ENCODE results near the gene TERF2IP.

TERF2IP gene, protein sequence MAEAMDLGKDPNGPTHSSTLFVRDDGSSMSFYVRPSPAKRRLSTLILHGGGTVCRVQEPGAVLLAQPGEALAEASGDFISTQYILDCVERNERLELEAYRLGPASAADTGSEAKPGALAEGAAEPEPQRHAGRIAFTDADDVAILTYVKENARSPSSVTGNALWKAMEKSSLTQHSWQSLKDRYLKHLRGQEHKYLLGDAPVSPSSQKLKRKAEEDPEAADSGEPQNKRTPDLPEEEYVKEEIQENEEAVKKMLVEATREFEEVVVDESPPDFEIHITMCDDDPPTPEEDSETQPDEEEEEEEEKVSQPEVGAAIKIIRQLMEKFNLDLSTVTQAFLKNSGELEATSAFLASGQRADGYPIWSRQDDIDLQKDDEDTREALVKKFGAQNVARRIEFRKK

DNA sequence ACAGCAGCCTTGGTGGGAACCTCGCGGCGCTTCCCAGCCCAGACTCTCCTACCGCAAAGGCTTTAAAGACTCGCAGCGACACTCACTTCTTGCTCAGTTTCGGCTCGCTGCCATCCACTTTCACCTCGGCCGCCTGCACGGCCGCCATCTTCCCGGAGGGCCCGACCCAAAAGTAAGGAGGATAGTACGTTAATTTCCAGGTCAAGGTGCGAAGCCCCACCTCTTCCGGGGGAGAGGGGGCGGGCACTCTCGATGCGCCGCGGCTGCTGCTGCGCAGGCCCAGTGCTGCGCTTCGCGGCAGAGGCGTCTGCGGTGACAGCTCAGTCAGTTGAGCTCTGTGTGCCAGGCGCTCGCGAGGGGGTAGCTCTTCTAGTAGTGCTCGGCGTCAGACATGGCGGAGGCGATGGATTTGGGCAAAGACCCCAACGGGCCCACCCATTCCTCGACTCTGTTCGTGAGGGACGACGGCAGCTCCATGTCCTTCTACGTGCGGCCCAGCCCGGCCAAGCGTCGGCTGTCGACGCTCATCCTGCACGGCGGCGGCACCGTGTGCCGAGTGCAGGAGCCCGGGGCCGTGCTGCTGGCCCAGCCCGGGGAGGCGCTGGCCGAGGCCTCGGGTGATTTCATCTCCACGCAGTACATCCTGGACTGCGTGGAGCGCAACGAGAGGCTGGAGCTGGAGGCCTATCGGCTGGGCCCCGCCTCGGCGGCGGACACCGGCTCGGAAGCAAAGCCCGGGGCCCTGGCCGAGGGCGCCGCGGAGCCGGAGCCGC is at the start of gene TERF2IP, which contains the start of gene KARS1:
TSS of gene TERF2IP (plus strand) at position 282 of the 773 bp plus-strand sequence. CDS start at position 392, 110 bp downstream.
TSS of gene KARS1 (minus strand) at position 174 of the 773 bp plus-strand sequence. CDS start at position 148, 26 bp downstream.
- H3K4me1 ChIP-seq (ENCODE audit: insufficient read depth, low read length) = peaks cover 5% of the 10 kb centered on the region; the same call in 1 of the 2 replicates

DNA sequence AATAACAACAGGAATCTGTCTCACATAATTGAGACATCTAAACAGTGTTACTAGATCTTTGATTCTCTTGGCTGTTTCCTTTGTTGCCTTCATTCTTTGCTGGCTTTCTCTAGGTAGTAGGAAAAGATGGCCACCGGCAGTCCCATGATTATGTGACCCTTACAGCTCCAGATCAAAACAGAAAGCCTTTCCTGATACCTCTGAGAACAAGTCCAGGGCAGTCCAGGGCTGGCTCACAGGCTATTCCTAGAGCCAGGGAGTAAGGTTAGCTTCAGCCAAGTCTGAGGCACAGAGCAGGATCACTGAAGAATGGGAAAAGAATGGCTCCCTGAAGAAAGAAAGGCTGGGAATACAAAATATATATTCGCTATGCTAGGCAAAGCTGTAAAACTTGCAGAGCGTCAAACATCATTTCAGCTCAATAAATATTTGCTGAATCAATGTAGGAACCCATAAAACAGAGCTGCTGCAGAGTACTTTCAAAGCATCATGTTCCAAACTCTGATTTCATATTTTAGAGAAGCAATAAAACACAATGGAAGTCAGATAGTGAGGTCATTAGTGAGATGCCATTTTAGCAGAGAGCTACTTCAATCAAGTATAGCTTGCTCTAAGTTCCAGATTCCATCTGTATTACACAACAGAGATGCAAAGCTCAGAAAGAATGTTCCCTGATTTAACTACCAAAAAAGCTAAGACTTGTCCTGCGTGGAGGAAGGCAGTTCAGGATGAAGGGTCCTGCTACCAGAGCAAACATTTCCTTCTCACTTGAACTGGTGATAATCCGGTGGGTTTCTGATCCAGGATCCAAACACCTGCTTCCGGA is 47.9 kb upstream of the TERF2IP start:
- peaks cover 41% of the 10 kb centered on the region for H3K36me3 ChIP-seq (ENCODE audit: insufficient read depth, low read length)
- H3K4me1 ChIP-seq (ENCODE audit: insufficient read depth, low read length) = peaks cover 7% of the 10 kb centered on the region
- no peaks in the 10 kb centered on the region; the same call in 1 of the 2 replicates for H3K9me3 ChIP-seq (ENCODE audit: control insufficient read depth, insufficient read depth, low read length)
- H3K9ac ChIP-seq (ENCODE audit: low read depth, low read length) = no peak overlapping the region

More for the DNA sequence above, at the start of gene TERF2IP, which contains the start of gene KARS1:
- Histone ChIP-seq H3K9me3 (ENCODE audit: control insufficient read depth, insufficient read depth, low read length) (no peaks in the 10 kb centered on the region; the same call in 1 of the 2 replicates), H3K36me3 (ENCODE audit: insufficient read depth, low read length) (peaks cover 11% of the 10 kb centered on the region), H3K9ac (ENCODE audit: low read depth, low read length) (peak within 1 kb of the TSS; percentile 98)

DNA sequence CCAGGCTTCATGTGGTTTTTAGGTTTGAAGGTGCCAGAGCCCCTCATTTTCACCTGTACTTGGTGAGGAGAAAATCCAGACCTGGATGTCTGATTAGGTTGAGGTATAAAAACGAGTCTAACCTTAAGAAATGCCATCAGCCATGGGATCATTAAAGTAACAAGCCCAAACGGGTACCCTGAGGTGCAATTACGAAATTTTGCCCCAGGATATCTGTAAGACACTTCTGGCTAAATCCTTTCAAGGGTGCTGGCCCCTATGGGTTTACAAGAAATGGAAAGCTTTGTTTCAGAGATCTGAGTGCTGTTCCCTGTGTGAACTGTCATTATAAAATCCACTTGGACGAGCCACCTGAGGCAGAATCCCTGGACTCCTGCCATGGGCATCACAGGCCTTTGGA is 44.3 kb upstream of the TERF2IP start:
- H3K36me3 ChIP-seq (ENCODE audit: insufficient read depth, low read length) = peaks cover 42% of the 10 kb centered on the region
- H3K4me1 ChIP-seq (ENCODE audit: insufficient read depth, low read length) = no peaks in the 10 kb centered on the region
- no peak overlapping the region for H3K9ac ChIP-seq (ENCODE audit: low read depth, low read length)
- no peaks in the 10 kb centered on the region; the same call in 1 of the 2 replicates for H3K9me3 ChIP-seq (ENCODE audit: control insufficient read depth, insufficient read depth, low read length)

DNA sequence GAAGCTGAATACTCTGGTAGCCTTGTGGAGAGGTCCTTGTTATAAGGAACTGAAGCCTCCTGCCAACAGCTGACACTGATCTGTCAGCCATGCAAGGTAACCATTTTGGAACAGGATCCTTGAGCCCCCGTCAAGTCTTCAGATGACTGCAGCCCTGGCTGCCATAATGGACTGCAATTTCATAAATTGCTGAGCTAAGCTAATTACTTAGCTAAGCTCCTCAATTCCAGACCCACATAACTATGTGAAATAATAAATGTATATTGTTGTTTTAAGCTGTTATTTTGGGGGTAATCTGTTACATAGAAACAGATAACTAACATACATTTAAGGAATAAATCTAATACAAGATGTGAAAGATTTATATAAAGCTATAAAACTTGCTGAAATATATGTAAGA is 41.1 kb upstream of the TERF2IP start:
- no peaks in the 10 kb centered on the region; the same call in 1 of the 2 replicates for H3K9me3 ChIP-seq (ENCODE audit: control insufficient read depth, insufficient read depth, low read length)
- H3K4me1 ChIP-seq (ENCODE audit: insufficient read depth, low read length) = no peaks in the 10 kb centered on the region
- no peak overlapping the region for H3K9ac ChIP-seq (ENCODE audit: low read depth, low read length)
- peaks cover 37% of the 10 kb centered on the region for H3K36me3 ChIP-seq (ENCODE audit: insufficient read depth, low read length)

DNA sequence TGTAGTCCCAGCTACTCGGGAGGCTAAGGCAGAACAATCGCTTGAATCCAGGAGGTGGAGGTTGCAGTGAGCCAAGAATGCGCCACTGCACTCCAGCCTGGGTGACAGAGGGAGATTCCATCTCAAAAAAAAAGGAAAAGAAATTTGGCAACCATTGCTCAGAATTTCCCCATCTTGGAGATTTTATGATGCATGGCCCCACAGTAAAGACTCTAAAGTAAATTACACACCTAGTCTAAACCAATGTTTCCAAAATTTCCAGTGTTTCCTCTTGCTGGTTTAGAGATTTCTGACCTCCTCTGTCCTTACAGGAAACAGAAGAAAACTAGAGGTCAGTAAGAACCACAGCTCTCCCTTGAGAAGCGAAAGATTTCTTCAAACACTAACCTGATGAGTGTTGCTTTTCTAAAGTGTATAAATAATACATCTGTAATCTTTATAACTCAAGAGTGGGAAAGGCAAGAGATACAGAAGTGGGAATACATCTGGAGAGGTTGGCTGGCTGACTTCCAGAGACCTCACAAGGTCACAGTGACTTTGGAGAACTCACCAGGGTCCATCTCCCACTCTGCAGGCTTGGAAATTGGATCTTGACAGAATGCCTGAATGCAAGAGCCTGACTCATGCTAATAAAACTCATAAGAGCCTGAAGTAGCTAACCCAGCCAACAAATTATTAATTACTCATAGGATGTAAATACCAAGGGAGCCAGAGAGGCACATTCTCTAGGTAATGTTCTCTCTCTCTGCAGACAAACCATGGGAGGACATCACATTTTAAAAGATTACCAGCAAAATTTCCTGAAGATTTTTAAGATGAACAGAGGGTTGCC is 33.3 kb upstream of the TERF2IP start:
- Histone ChIP-seq H3K9me3 (ENCODE audit: control insufficient read depth, insufficient read depth, low read length) (no peaks in the 10 kb centered on the region), H3K9ac (ENCODE audit: low read depth, low read length) (no peak overlapping the region), H3K36me3 (ENCODE audit: insufficient read depth, low read length) (peaks cover 41% of the 10 kb centered on the region), H3K4me1 (ENCODE audit: insufficient read depth, low read length) (no peaks in the 10 kb centered on the region)

DNA sequence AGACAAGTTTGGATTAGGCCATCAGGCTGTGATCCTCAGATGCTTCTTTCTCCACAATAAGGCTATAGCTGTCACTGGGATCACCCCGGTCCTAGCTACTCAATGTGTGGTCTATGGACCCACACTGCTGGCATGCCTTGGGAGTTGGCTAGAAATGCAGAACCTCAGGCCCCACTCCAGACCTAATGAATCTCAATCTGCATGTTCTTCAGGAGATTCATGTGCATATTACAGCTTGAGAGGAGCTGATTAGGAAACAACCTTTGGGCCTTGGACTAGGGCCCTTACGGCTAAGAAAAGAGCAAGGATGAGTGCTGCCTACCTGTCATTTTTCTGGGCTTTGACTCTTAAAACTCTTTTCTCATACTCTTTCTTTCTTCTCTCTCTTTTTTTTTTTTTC is 32.0 kb upstream of the TERF2IP start:
- no peaks in the 10 kb centered on the region for H3K4me1 ChIP-seq (ENCODE audit: insufficient read depth, low read length)
- H3K9me3 ChIP-seq (ENCODE audit: control insufficient read depth, insufficient read depth, low read length) = no peaks in the 10 kb centered on the region
- H3K9ac ChIP-seq (ENCODE audit: low read depth, low read length) = no peak overlapping the region
- peaks cover 38% of the 10 kb centered on the region for H3K36me3 ChIP-seq (ENCODE audit: insufficient read depth, low read length)

DNA sequence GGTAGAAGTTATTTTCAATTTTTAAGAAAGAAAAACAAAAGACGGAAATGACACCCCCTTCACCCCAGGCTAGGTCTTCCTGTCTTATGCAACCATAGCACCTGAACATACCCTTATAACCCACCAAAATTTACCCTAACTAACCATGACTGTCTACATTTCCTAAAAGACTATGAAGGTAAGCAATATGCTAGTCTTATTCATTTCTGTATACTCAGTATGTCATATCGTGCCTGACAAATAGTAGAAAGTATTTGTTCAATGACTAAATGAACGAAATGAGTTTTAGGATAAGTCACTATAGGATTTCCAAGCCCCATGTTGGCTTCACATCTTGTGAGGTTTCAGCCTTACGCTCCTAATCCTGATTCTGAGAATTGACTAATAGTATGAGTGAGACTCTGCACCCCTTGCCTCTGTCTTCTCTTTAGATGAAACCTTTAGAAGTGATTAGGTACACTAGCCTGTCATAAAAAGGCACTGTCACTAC is 31.0 kb upstream of the TERF2IP start:
- H3K36me3 ChIP-seq (ENCODE audit: insufficient read depth, low read length) = peaks cover 35% of the 10 kb centered on the region
- H3K4me1 ChIP-seq (ENCODE audit: insufficient read depth, low read length) = no peaks in the 10 kb centered on the region
- no peak overlapping the region for H3K9ac ChIP-seq (ENCODE audit: low read depth, low read length)
- H3K9me3 ChIP-seq (ENCODE audit: control insufficient read depth, insufficient read depth, low read length) = no peaks in the 10 kb centered on the region

DNA sequence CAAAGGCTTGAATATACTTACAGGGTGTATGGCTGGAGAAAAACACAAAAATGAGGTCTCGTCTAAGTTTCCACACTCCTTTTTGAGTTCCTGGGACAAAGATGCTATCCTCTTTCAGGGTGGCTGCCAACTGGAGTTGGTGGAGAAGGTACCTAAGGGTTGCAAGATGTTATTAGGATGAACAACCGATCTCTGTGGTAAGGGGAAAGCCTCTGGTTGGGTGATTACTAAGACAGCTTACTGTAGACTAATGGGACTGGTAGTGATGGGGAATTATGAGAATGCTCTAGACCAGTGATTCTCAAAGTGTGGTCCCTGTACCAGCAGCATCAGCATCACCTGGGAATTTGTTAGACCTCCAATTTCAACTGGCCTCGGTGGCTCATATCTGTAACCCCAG is 30.5 kb upstream of the TERF2IP start:
- no peak overlapping the region for H3K9ac ChIP-seq (ENCODE audit: low read depth, low read length)
- H3K9me3 ChIP-seq (ENCODE audit: control insufficient read depth, insufficient read depth, low read length) = no peaks in the 10 kb centered on the region
- H3K36me3 ChIP-seq (ENCODE audit: insufficient read depth, low read length) = peaks cover 32% of the 10 kb centered on the region
- H3K4me1 ChIP-seq (ENCODE audit: insufficient read depth, low read length) = no peaks in the 10 kb centered on the region

DNA sequence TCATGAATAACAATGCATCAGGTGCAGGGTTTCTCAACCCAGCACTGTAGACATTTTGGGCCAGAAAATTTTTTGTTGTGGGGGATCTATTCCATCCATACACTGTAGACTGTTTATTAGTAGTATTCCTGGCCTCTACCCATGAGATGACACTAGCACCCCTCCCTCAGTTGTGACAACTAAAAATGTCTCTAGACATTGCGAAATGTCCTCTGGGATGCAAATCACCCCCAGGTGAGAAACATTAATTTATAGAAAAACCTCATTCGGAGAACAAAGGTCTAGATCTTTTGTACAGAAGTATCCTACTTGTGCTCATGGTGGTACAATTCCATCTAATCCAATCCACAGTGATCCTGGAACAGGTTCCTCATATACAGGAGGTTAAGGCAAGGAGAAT is 28.8 kb upstream of the TERF2IP start:
- Histone ChIP-seq H3K9me3 (ENCODE audit: control insufficient read depth, insufficient read depth, low read length) (no peaks in the 10 kb centered on the region), H3K4me1 (ENCODE audit: insufficient read depth, low read length) (no peaks in the 10 kb centered on the region), H3K36me3 (ENCODE audit: insufficient read depth, low read length) (peaks cover 28% of the 10 kb centered on the region), H3K9ac (ENCODE audit: low read depth, low read length) (no peak overlapping the region)

DNA sequence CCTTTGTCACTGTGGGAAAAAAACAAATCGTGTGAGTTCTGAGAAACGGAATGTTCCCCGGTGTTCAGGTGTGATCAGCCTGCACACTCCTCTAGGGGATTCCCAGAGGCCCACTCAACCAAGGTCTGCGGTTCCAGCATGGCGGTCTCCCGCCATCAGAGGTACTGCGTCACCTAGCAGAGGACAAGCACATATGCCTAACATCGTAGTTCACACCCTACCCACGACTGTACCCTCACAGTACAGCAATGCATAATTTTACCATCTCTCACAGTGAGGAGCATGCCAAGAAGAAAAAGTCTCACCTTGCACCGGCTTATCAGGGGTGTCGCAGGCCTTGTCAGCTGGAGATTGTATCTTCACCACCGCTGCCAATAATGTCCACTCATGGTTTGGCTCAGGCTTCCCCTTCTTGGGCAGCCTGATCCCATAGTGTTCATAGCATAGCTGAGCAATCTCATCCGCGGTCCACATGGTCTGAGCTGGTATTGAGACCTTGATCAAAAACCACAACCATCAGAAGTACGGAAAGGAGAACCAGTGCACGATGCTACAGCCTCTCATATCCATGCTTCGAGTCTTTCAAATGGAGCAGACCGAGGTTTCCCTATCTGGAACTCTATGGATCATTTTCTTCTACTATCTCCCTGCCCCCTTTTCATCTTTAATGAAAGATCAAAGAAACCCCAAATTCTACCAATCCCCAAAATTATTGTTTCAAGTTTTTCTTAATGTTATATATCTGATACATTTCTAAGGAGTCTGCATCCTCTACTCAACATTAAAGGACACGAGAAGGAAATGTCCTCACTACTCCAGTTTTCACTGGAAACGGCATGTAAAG is 27.0 kb upstream of the TERF2IP start:
- Histone ChIP-seq H3K9ac (ENCODE audit: low read depth, low read length) (no peak overlapping the region), H3K36me3 (ENCODE audit: insufficient read depth, low read length) (peaks cover 19% of the 10 kb centered on the region), H3K4me1 (ENCODE audit: insufficient read depth, low read length) (no peaks in the 10 kb centered on the region), H3K9me3 (ENCODE audit: control insufficient read depth, insufficient read depth, low read length) (no peaks in the 10 kb centered on the region)

DNA sequence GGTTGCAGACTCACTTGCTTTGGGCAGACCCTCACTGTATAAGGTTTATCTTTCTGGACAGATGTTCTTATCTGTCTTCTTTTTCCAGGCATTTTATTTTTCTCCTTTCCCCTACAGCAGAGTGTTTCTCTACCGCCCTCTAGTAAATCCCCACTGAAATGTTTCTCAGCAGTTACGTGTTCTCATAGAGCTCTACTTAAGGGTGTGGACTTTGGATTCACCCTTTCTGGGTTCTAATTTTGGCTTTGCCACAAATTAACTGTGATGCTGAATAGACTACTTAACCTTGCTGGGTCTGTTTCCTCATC is 26.4 kb upstream of the TERF2IP start:
- H3K36me3 ChIP-seq (ENCODE audit: insufficient read depth, low read length) = peaks cover 20% of the 10 kb centered on the region
- H3K9me3 ChIP-seq (ENCODE audit: control insufficient read depth, insufficient read depth, low read length) = no peaks in the 10 kb centered on the region
- H3K9ac ChIP-seq (ENCODE audit: low read depth, low read length) = no peak overlapping the region
- no peaks in the 10 kb centered on the region for H3K4me1 ChIP-seq (ENCODE audit: insufficient read depth, low read length)

DNA sequence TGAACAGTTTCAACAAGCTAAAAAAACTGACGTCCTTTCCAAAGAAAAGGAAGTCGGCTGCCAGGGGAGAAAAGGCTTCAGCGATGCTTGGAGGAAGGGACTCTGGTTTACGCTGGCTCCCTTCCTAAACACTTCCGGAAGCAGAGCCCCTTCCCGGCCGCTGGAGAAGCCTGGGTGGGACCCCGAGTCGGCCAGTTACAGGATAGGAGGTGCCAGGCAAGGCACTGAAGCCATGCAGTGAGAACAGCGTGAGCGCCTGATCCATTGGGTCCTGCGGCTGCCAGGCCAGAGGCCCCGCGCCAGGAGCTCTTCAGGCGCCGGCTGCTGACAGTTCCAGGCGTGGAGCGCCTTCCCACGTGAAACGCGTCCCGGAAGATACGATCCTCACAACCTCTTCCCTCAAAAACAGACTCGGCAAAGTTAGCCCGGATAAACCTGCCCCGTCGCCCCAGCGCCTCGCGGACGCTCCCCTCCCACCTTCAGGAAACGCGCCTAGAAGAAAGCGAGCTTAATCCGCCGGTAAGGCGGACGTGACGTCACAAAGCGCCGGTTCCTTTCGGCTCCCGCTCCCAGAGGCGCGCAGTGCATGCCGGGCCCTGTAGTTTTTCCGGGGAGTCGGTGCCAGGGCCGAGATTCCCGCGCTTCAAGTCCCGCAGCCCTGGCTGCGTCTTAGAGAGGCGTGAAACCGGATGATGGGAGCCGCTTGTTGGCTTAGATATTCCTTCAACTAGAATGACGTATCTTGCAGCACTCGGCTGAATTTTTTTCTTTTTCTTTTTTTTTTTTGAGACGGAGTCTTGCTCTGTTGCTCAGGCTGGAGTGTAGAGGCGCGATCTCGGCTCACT is 24.6 kb upstream of the TERF2IP start, which contains the start of gene ADAT1:
TSS of gene ADAT1 (minus strand) at position 521 of the 845 bp plus-strand sequence. CDS start 2,482 bp downstream, outside the sequence.
- H3K9ac ChIP-seq (ENCODE audit: low read depth, low read length) = peak within 1 kb of the TSS; percentile 73
- H3K9me3 ChIP-seq (ENCODE audit: control insufficient read depth, insufficient read depth, low read length) = no peaks in the 10 kb centered on the region
- H3K36me3 ChIP-seq (ENCODE audit: insufficient read depth, low read length) = peaks cover 18% of the 10 kb centered on the region
- no peaks in the 10 kb centered on the region for H3K4me1 ChIP-seq (ENCODE audit: insufficient read depth, low read length)

All from ES-I3 (cell line).